ENCODE measurements around the gene C1QTNF12.

GRCh38 chr1:1274931-1275431, 28.5 kb upstream of the C1QTNF12 start:
- TF ChIP-seq EZH2phosphoT487 (IDR thresholded peaks at IDR 0.05; ENCODE audit: insufficient read depth, low read depth) (no peak), EZH2 (IDR thresholded peaks at IDR 0.05; ENCODE audit: insufficient read depth, poor library complexity, severe bottlenecking) (no peak)

Measured in GM23248 (cell line).